K562 (cell line): Measurements from ENCODE around the gene ABHD17C. TPM values are rescaled to one million over a fixed set of nuclear protein-coding genes. Genes with fewer than 3 reads are reported as not detected.

ENCODE experiments used
- ATAC-seq: fragments of 200-7000 bp; cut with Tn5 transposase; 3 replicates; pipeline ENCODE4 v1.9.1; 2020; ENCODE audit warnings: moderate library complexity
- BruUV-seq: library from RNA; stranded (reverse); fragments of 400-500 nt; replicated peaks from 2 replicates; lab custom pipeline; 2021; lab: Mats Ljungman, UMichigan
- CTCF ChIA-PET: fragments of 300-600 bp; formaldehyde crosslinking; extraction: SDS; loops from one replicate; lab custom pipeline; 2021; ENCODE audit warnings: low intra/inter-chr PET ratio; lab: Yijun Ruan, JAX
- POLR2A ChIA-PET: fragments of 300-600, 350-650 bp; sonication (Branson Sonifier 250); formaldehyde crosslinking; extraction: SDS; loops from one replicate; lab custom pipeline; 2021; ENCODE audit warnings: antibody characterized with exemption, inconsistent platforms; lab: Yijun Ruan, JAX
- DNase-seq, 4 experiments: peaks; one replicate each; pipeline versions ENCODE4 v3.0.0 to v3.0.0-alpha.2; 2011 to 2018; ENCODE audit warnings: low spot score in 3 of 4, mixed read lengths in 3 of 4; ENCODE audit errors: extremely low read depth in 1 of 4
- FAIRE-seq: peaks from 2 replicates; lab custom pipeline; 2011; peaks lifted over from hg19 to GRCh38; lab: Jason Lieb, UNC
- H2AFZ ChIP-seq: 2 replicates; pipeline ENCODE4 v1.6.0; 2011; ENCODE audit warnings: low read depth, low read length, control low read depth, inconsistent platforms
- H3K27ac ChIP-seq: fragments of 200-600 bp; 3 replicates; pipeline ENCODE4 v1.8.0; 2011; ENCODE audit warnings: low read depth, mild to moderate bottlenecking, control low read depth, inconsistent platforms, low read length, moderate library complexity, mixed read lengths; ENCODE audit errors: extremely low read depth
- H3K27me3 ChIP-seq, 2 experiments: fragments of 300-600 bp in 1 of 2; 2 replicates in 1 of 2; 3 replicates in 1 of 2; pipeline versions ENCODE4 v1.6.0 to v1.8.0; 2011; ENCODE audit warnings: inconsistent platforms in 2 of 2, low read length in 2 of 2, mild to moderate bottlenecking in 1 of 2, mixed read lengths in 1 of 2, moderate library complexity in 1 of 2; ENCODE audit not compliant: control insufficient read depth in 2 of 2, insufficient read depth in 2 of 2
- H3K36me3 ChIP-seq: fragments of 300-600 bp; 3 replicates; pipeline ENCODE4 v1.8.0; 2011; ENCODE audit warnings: mild to moderate bottlenecking, low read length, inconsistent platforms; ENCODE audit not compliant: control insufficient read depth, insufficient read depth
- H3K4me1 ChIP-seq, 2 experiments: fragments of 200-600 bp in 1 of 2; replicated peaks in 1 of 2; 2 replicates in 1 of 2; 3 replicates in 1 of 2; pipeline versions ENCODE4 v1.5.1 to v1.8.0; 2011; ENCODE audit warnings: inconsistent platforms in 2 of 2, low read length in 2 of 2, mild to moderate bottlenecking in 1 of 2, mixed read lengths in 1 of 2, moderate library complexity in 1 of 2; ENCODE audit not compliant: control insufficient read depth in 2 of 2, insufficient read depth in 2 of 2
- H3K4me2 ChIP-seq: 2 replicates; pipeline ENCODE4 v1.6.1; 2011; ENCODE audit warnings: low read length, control low read depth, inconsistent platforms, mixed read lengths; ENCODE audit not compliant: insufficient read depth
- H3K4me3 ChIP-seq: fragments of 200-600 bp; sonication (generic), shearing (Covaris generic); 2 replicates; pipeline ENCODE4 v1.5.1; 2016; ENCODE audit warnings: control low read depth, inconsistent platforms
- H3K79me2 ChIP-seq: fragments of 200-600 bp; 3 replicates; pipeline ENCODE4 v1.8.0; 2011; ENCODE audit warnings: low read length, inconsistent platforms; ENCODE audit not compliant: control insufficient read depth, insufficient read depth
- H3K9ac ChIP-seq, 2 experiments: 2 replicates each; pipeline versions ENCODE4 v1.6.0 to v1.6.1; 2011; ENCODE audit warnings: low read depth in 2 of 2, low read length in 2 of 2, control low read depth in 1 of 2, inconsistent platforms in 1 of 2, mild to moderate bottlenecking in 1 of 2, mixed read lengths in 1 of 2; ENCODE audit not compliant: insufficient read depth in 1 of 2
- H3K9me1 ChIP-seq: one replicate; pipeline ENCODE4 v1.6.0; 2011; ENCODE audit warnings: inconsistent platforms, mild to moderate bottlenecking, low read length, moderate library complexity; ENCODE audit not compliant: control insufficient read depth, insufficient read depth
- H3K9me3 ChIP-seq: replicated peaks from 2 replicates; pipeline ENCODE4 v1.5.1; 2011; ENCODE audit warnings: low read depth, low read length, inconsistent platforms; ENCODE audit not compliant: control insufficient read depth, insufficient read depth
- H4K20me1 ChIP-seq: replicated peaks from 2 replicates; pipeline ENCODE4 v1.6.1; 2011; ENCODE audit warnings: low read length, inconsistent platforms, mixed read lengths; ENCODE audit not compliant: control insufficient read depth, insufficient read depth
- FOXP1 ChIP-seq: sonication (generic); formaldehyde crosslinking; IDR thresholded peaks from 2 replicates; pipeline ENCODE4 v1.8.0; 2022; ENCODE audit warnings: mild to moderate bottlenecking, missing genetic modification reagents
- ILK ChIP-seq: fragments of 450-650 bp; IDR thresholded peaks from 2 replicates; pipeline ENCODE4 v1.6.1; 2016; ENCODE audit warnings: missing genetic modification characterization, low read depth, mild to moderate bottlenecking, missing compliant biosample characterization, moderate library complexity, borderline replicate concordance
- RBM15 ChIP-seq: fragments of 200-400 bp; formaldehyde crosslinking; IDR thresholded peaks from 2 replicates; pipeline ENCODE4 v1.6.1; 2018; ENCODE audit warnings: mild to moderate bottlenecking, low read length, moderate library complexity; ENCODE audit not compliant: insufficient read depth
- SMARCA5 ChIP-seq: fragments of 450-650 bp; IDR thresholded peaks from 2 replicates; pipeline ENCODE4 v1.6.1; 2016
- TBL1XR1 ChIP-seq, 2 experiments: IDR thresholded peaks; 2 replicates each; pipeline ENCODE4 v1.6.1; 2012; ENCODE audit warnings: improper control_type of control experiment in 2 of 2, low read length in 2 of 2, mild to moderate bottlenecking in 1 of 2
- ZNF253 ChIP-seq: fragments of 250-450 bp; sonication (Bioruptor Pico); conservative IDR thresholded peaks from 2 replicates; pipeline ENCODE4 v1.6.1; 2021; ENCODE audit warnings: mild to moderate bottlenecking
- ZSCAN32 ChIP-seq: fragments of 450-650 bp; formaldehyde crosslinking; IDR thresholded peaks from 2 replicates; pipeline ENCODE4 v1.4.0; 2020; ENCODE audit warnings: mild to moderate bottlenecking, moderate library complexity
- whole genome bisulfite sequencing: fragments of 100-300 bp; shearing (Covaris generic); methylation state at CpG from one replicate; pipeline ENCODE4 v1.1.6; 2016; ENCODE audit warnings: low coverage, mixed read lengths; ENCODE audit not compliant: insufficient coverage; ENCODE audit errors: missing lambda C conversion rate; 5-methylcytosine and 5-hydroxymethylcytosine counted together
- in situ Hi-C: fragments of 300-500 bp; cut with MboI; formaldehyde crosslinking; loops from 4 replicates; pipeline ENCODE4 v1.15.0; 2018; ENCODE audit warnings: inconsistent platforms, mixed read lengths
- intact Hi-C: fragments of 100-400 bp; cut with micrococcal nuclease; formaldehyde crosslinking; loops from 2 replicates; pipeline ENCODE4 v1.14.2; 2022
- polyA plus RNA-seq, 8 experiments: library from polyadenylated mRNA; depleted of rRNA in 4 of 8; stranded (reverse) in 5 of 8; unstranded in 3 of 8; fragments of >200 nt; fragmentation: Nextera tagmentation in 2 of 8; fragmentation: Illumina TruSeq in 1 of 8; extraction: Ambion mirVana in 2 of 8; extraction: Trizol in 1 of 8; gene quantifications; 2 replicates each; pipeline versions ENCODE4 v1.2.1 to v1.2.3, GENCODE V29; 2011 to 2014; ENCODE audit warnings: inconsistent platforms in 1 of 8, missing spikeins in 1 of 8
- total RNA-seq, 7 experiments: library from RNA; depleted of rRNA in 6 of 7; stranded (reverse); fragments of >200 nt in 6 of 7; fragmentation: Illumina TruSeq in 2 of 7; extraction: Trizol in 2 of 7; gene quantifications; 2 replicates each; pipeline versions ENCODE4 v1.2.1 to v1.2.3, GENCODE V29; 2011 to 2021; ENCODE audit warnings: low replicate concordance in 1 of 7
- TF ChIP-seq, protein P1 (sequence below): sonication (generic); formaldehyde crosslinking; IDR thresholded peaks from 2 replicates; pipeline ENCODE4 v1.8.1; 2023; ENCODE audit warnings: mild to moderate bottlenecking, missing genetic modification reagents
- TF ChIP-seq, protein P2 (sequence below): fragments of 200-800 bp; sonication (Bioruptor generic); IDR thresholded peaks from 2 replicates; pipeline ENCODE4 v1.6.1; 2016; ENCODE audit warnings: missing genetic modification characterization, missing compliant biosample characterization

Gene ABHD17C
- total and polyA plus RNA-seq, 9 of the 15 experiments (the other 6 are each of a cell fraction or from before 2014, with no cell fraction given): 0.04 to 0.42 (median 0.19) TPM; not detected in 1

DNA sequence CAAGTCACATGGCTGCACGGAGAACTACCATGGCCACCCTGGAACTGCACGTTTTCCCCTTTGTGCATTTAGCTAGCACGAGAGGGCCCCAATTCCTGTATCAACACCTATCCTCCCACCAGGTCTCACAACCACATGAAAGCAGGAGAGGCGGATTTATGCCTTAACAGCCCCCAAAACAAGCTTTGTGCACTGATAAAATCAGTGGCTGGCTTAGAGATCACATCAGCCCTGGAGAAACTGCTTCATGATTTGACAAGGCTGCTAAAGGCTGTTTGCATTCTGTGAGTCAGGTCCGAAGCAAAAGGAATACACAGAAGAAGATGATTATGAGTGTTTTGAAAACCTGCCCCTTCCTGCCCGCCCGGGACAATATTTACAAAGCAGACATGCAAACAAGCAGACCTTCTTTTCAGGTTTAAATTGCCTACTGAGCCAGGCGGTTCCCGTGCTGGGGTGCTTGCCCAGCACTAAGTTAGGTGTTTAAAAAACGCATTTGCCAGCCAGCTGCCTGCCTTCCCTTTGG lies 109.9 kb downstream of the ABHD17C start:
- ChIA-PET CTCF (no interaction called here), POLR2A (no interaction called here)
- no peak for ATAC-seq

More for the DNA sequence above, 109.9 kb downstream of the ABHD17C start:
- Histone ChIP-seq H3K9me1 (no peaks in the 10 kb centered on the region), H3K4me1 (no peaks in the 10 kb centered on the region), H3K9me3 (peaks cover 1% of the 10 kb centered on the region; the same call in 1 of the 2 replicates), H3K79me2 (no peaks in the 10 kb centered on the region), H3K27me3 (peaks cover 3 to 10% of the 10 kb centered on the region in 2 experiments; a peak in 3 of 5 replicates), H3K9ac (no peak overlapping the region), H3K27ac (no peak overlapping the region), H3K4me3 (no peak overlapping the region), H2AFZ (no peak overlapping the region), H4K20me1 (no peaks in the 10 kb centered on the region), H3K36me3 (no peaks in the 10 kb centered on the region), H3K4me2 (no peak overlapping the region)
- intact Hi-C loops (no loop called here), in situ Hi-C loops (no loop called here)
- TF ChIP-seq FOXP1 (CRISPR knock-in tag): no peak
- TF ChIP-seq RBM15: no peak
- no peak for TF ChIP-seq ZNF253 (CRISPR knock-in tag)
- no peak for TF ChIP-seq SMARCA5
- TF ChIP-seq TBL1XR1 (IDR thresholded peaks at IDR 0.05; ENCODE audit: low read length in 2 of 2): no peak
- TF ChIP-seq, protein P1, sequence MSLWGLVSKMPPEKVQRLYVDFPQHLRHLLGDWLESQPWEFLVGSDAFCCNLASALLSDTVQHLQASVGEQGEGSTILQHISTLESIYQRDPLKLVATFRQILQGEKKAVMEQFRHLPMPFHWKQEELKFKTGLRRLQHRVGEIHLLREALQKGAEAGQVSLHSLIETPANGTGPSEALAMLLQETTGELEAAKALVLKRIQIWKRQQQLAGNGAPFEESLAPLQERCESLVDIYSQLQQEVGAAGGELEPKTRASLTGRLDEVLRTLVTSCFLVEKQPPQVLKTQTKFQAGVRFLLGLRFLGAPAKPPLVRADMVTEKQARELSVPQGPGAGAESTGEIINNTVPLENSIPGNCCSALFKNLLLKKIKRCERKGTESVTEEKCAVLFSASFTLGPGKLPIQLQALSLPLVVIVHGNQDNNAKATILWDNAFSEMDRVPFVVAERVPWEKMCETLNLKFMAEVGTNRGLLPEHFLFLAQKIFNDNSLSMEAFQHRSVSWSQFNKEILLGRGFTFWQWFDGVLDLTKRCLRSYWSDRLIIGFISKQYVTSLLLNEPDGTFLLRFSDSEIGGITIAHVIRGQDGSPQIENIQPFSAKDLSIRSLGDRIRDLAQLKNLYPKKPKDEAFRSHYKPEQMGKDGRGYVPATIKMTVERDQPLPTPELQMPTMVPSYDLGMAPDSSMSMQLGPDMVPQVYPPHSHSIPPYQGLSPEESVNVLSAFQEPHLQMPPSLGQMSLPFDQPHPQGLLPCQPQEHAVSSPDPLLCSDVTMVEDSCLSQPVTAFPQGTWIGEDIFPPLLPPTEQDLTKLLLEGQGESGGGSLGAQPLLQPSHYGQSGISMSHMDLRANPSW (CRISPR knock-in tag): no peak
- no peak for TF ChIP-seq ZSCAN32 (CRISPR knock-in tag)
- TF ChIP-seq, protein P2, sequence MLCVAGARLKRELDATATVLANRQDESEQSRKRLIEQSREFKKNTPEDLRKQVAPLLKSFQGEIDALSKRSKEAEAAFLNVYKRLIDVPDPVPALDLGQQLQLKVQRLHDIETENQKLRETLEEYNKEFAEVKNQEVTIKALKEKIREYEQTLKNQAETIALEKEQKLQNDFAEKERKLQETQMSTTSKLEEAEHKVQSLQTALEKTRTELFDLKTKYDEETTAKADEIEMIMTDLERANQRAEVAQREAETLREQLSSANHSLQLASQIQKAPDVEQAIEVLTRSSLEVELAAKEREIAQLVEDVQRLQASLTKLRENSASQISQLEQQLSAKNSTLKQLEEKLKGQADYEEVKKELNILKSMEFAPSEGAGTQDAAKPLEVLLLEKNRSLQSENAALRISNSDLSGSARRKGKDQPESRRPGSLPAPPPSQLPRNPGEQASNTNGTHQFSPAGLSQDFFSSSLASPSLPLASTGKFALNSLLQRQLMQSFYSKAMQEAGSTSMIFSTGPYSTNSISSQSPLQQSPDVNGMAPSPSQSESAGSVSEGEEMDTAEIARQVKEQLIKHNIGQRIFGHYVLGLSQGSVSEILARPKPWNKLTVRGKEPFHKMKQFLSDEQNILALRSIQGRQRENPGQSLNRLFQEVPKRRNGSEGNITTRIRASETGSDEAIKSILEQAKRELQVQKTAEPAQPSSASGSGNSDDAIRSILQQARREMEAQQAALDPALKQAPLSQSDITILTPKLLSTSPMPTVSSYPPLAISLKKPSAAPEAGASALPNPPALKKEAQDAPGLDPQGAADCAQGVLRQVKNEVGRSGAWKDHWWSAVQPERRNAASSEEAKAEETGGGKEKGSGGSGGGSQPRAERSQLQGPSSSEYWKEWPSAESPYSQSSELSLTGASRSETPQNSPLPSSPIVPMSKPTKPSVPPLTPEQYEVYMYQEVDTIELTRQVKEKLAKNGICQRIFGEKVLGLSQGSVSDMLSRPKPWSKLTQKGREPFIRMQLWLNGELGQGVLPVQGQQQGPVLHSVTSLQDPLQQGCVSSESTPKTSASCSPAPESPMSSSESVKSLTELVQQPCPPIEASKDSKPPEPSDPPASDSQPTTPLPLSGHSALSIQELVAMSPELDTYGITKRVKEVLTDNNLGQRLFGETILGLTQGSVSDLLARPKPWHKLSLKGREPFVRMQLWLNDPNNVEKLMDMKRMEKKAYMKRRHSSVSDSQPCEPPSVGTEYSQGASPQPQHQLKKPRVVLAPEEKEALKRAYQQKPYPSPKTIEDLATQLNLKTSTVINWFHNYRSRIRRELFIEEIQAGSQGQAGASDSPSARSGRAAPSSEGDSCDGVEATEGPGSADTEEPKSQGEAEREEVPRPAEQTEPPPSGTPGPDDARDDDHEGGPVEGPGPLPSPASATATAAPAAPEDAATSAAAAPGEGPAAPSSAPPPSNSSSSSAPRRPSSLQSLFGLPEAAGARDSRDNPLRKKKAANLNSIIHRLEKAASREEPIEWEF (CRISPR knock-in tag): no peak
- no peak for TF ChIP-seq ILK (tag)
- FAIRE-seq: no peak
- no peak for DNase-seq
- BruUV-seq: no TSS peak
- 0% methylated on average over 10 of the region's 10 CpGs for WGBS
